Activated naive CD8-positive, alpha-beta T cell (primary cell): ENCODE data around the gene SPATA32.

ENCODE experiments used
- H3K27ac Mint-ChIP-seq: one replicate; pipeline ENCODE4 v1.8.0; 2021; ENCODE audit warnings: mixed read lengths
- H3K27me3 Mint-ChIP-seq: one replicate; pipeline ENCODE4 v1.8.0; 2021; ENCODE audit warnings: mixed read lengths
- H3K36me3 Mint-ChIP-seq: one replicate; pipeline ENCODE4 v1.8.0; 2021; ENCODE audit warnings: mixed read lengths
- H3K4me1 Mint-ChIP-seq: one replicate; pipeline ENCODE4 v1.8.0; 2021; ENCODE audit warnings: low read depth, mixed read lengths
- H3K4me3 Mint-ChIP-seq: one replicate; pipeline ENCODE4 v1.8.0; 2021; ENCODE audit warnings: mild to moderate bottlenecking, mixed read lengths
- H3K9me3 Mint-ChIP-seq: one replicate; pipeline ENCODE4 v1.8.0; 2021; ENCODE audit warnings: low read depth, mixed read lengths

Gene SPATA32

DNA sequence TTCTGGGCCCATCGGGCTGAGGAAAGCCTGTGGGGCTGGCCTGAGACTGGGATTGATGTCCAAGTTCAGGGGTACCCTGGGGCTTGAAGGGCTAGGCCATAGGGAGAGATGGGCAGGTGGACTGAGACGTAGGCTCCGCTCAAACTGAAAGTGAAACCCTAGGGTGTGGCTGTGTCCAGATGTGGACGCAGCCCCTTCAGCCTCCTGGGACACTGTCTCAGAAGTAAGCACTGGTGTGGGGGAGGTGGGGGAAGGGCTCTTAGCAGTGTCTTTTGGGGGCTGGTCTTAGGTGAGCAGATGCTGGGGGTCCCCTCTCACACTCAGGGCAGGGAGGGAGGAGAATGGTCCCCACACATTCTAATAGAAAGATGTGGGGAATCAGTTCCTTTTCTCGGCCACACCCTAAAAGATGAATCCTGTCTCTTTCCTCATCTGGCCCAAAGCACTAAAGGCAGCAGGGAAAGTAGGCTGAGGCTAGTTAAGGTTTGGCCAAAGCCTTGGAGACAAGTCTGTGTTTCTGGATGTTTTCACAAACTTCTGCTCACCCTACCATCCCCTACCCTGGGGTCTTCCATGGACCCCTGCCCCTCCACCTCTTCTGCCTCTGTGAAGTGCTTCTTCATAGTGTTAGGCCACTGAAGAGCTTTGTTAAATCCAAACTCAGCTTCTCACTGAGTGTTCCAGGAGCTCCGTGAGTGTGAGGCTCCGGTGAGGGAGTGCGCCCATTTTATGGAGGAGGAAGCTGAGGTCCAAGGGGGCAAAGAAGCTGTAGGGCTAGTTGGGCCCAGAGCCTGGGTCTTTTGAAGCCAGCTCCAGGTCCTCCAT lies 34.6 kb downstream of the SPATA32 start:
- H3K9me3 Mint-ChIP-seq, result no peaks in the 10 kb centered on the region
- peaks cover 2% of the 10 kb centered on the region for H3K36me3 Mint-ChIP-seq
- no peaks in the 10 kb centered on the region for H3K27me3 Mint-ChIP-seq
- peak overlapping the region; percentile 91 for H3K4me3 Mint-ChIP-seq
- H3K27ac Mint-ChIP-seq, result peak overlapping the region; percentile 99
- peaks cover 80% of the 10 kb centered on the region for H3K4me1 Mint-ChIP-seq

DNA sequence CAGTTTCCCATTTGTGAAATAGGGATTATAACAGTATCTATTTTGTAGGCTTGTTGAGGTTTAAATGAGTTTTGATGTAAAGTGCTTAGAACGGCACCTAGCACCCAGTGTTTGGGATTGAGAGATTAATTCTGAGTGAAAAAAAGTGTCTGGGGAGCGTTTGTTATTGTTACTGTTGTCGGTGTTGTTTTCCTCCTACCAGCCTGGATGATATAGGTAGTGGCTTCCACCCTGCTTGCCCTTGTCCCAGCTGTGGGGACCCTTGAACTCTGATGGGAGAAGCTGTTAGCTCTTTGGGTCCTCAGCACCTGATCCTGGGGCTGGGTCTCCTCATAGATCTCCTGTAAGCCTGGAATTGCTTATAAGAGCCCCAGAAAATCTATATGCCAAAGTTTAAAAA lies 35.3 kb downstream of the SPATA32 start:
- Mint-ChIP-seq H3K4me3 (peak overlapping the region; percentile 91), H3K27ac (peak overlapping the region; percentile 99), H3K9me3 (no peaks in the 10 kb centered on the region), H3K27me3 (no peaks in the 10 kb centered on the region), H3K36me3 (peaks cover 2% of the 10 kb centered on the region), H3K4me1 (peaks cover 72% of the 10 kb centered on the region)

DNA sequence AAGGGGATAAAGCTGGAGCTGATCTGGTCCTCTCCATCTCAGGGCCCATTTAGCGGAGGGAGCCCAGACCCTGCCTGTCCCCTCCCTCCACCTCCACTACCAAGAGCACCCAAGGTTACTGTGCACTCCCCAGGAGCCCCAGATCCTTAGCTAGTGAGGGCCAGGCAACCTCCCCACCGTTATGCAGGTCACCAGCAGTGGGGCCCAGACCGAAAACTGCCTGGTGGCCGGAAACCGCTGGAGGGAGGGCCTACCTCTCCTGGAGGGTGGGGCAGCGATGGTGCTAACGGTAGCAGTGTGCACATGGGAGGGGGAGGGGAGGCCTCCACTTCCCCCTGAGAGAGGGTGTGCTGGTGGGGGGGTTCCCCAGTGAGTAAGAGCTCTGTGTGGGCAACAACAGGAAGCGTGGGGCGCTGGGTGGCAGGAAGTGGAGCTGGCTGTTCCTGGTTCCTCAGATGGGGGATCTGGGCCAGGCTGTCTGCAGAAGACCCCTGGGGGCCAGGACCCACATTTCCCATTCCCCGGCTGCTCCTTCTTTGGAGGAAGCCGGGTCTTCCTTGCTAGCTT lies 35.8 kb downstream of the SPATA32 start:
- Mint-ChIP-seq H3K27ac (peak overlapping the region; percentile 99), H3K4me3 (peak overlapping the region; percentile 91), H3K9me3 (no peaks in the 10 kb centered on the region), H3K27me3 (no peaks in the 10 kb centered on the region), H3K4me1 (peaks cover 67% of the 10 kb centered on the region), H3K36me3 (peaks cover 2% of the 10 kb centered on the region)

DNA sequence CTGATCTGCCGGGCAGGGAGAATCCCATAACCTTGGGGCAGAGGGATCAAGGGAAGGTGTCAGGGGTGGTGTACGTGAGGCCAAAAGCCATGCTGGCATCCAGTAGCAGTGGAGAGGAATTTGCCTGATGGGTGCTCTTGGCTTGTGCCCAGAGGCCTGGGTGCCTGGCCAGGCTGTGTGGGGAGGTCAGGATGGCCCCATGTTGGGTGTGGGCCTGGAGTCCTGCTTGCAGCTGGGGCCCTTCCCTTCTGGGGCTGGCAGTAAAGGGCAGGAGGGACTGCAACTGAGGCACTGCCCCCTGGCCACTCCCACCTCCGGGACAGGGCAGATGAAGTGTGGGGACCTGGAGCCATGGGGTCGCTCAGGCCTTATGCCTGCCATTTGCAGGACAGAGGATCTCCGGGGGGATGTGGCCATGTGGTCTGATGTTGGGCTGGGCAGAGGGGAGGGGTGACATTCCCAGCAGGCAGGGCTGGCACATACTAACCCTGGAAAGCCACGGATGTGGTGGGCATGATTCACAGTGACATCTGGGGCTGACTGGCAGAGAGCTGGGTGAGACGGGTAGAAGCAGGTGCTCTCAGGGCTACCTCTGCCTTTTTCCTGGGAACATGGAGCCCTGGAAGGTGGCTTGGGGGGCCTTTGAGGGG lies 36.7 kb downstream of the SPATA32 start:
- peak overlapping the region; percentile 91 for H3K4me3 Mint-ChIP-seq
- no peaks in the 10 kb centered on the region for H3K9me3 Mint-ChIP-seq
- H3K36me3 Mint-ChIP-seq, result peaks cover 2% of the 10 kb centered on the region
- H3K27ac Mint-ChIP-seq, result peak overlapping the region; percentile 99
- no peaks in the 10 kb centered on the region for H3K27me3 Mint-ChIP-seq
- H3K4me1 Mint-ChIP-seq, result peaks cover 67% of the 10 kb centered on the region

DNA sequence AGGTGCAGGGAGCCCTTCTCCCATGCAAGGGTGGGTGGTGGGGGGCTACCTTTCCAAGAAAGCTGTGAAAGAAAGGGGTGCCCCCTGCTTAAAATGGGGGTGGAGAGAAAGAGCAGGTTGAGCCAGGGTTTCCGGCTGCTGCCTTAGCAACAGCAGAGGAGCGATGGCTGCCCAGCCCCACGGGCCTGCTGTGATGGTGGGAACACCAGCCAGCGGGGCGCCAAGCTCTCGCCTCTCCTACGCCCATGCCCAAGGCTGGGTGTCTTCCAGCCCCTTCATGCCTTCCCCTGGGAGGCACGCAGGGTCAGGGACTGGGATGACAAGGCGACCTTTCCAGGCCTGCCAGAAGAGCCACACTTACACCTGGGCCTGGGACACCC lies 37.2 kb downstream of the SPATA32 start:
- Mint-ChIP-seq H3K4me3 (peak overlapping the region; percentile 91), H3K9me3 (no peaks in the 10 kb centered on the region), H3K36me3 (peaks cover 2% of the 10 kb centered on the region), H3K4me1 (peaks cover 67% of the 10 kb centered on the region), H3K27me3 (no peaks in the 10 kb centered on the region), H3K27ac (peak overlapping the region; percentile 99)

DNA sequence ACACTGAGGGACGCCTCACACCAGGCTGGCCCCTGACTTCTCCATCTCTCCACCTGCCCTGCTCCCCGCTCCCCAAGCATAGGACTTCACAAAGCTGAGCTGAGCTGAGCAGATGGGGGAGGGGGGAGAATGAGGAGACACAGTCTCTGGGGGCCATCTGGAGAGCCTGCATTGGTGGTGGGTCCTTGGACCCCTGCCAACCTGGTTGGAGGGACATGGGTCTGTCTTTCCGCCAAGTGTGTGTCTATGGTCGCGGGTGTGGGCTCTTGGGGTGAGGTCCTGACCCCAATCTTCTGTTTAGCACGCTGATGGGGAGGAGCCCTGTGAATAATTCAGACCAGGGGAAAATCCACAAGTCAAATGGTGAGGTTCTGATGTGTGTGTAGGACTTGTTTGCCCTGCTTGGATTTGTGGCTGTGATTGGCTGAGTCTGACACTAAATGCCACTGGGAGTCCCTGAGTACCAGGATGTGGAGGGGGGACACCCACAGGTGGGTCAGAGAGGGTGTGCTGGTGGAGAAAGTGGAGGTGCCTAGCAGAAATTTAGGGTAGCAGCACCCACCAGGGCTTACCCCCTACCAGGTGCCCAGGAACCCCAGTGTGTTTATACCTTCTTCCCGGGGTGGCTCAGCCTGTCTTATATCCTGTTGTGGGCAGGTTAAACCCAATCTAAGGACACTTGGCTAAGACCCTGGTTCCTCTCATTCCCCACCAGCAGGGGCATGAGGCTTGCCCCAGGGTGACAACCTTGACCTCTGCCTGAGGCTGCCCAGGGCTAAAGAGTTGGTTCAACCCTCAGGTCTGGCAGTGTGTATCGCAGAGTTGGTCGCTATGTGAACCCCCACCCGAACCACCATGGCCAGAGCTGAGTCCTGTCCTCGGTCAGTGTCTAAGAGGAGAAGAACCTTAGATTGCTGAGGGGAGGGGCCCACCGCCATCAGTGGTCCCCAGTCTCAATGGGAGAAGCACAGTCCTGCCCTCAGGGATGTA lies 38.1 kb downstream of the SPATA32 start:
- H3K27ac Mint-ChIP-seq, result peak overlapping the region; percentile 99
- peak overlapping the region; percentile 91 for H3K4me3 Mint-ChIP-seq
- H3K9me3 Mint-ChIP-seq, result no peaks in the 10 kb centered on the region
- peaks cover 70% of the 10 kb centered on the region for H3K4me1 Mint-ChIP-seq
- H3K36me3 Mint-ChIP-seq, result peaks cover 2% of the 10 kb centered on the region
- H3K27me3 Mint-ChIP-seq, result no peaks in the 10 kb centered on the region

DNA sequence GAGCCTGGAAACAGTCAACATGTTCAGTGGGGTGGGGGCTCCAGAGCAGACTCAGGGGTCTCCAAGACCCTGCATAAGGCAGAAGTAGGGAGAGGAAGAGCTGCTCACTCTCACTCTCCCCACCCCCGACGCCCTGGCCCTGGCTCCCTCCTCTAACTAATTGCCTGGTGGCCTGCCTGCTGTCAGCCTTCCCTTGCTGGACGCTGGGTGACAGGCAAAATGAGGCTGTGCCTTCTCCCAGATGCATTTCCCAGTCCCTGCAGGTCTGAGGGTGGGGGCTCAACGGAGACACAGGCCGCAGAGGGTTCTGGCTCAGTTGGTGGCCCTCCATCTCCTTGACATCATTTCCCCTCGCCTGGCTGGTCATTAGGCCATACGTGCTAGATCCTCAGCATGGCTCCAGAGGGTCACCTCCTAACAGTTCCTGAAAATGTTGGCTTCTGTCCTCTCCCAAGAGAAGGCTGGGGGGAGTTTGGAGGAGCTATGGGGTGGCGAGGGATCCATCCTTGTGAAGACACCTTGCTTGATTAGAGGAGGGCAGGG lies 38.8 kb downstream of the SPATA32 start:
- Mint-ChIP-seq H3K4me1 (peaks cover 65% of the 10 kb centered on the region), H3K9me3 (no peaks in the 10 kb centered on the region), H3K27me3 (no peaks in the 10 kb centered on the region), H3K36me3 (peaks cover 2% of the 10 kb centered on the region), H3K27ac (peak overlapping the region; percentile 99), H3K4me3 (peak overlapping the region; percentile 91)

DNA sequence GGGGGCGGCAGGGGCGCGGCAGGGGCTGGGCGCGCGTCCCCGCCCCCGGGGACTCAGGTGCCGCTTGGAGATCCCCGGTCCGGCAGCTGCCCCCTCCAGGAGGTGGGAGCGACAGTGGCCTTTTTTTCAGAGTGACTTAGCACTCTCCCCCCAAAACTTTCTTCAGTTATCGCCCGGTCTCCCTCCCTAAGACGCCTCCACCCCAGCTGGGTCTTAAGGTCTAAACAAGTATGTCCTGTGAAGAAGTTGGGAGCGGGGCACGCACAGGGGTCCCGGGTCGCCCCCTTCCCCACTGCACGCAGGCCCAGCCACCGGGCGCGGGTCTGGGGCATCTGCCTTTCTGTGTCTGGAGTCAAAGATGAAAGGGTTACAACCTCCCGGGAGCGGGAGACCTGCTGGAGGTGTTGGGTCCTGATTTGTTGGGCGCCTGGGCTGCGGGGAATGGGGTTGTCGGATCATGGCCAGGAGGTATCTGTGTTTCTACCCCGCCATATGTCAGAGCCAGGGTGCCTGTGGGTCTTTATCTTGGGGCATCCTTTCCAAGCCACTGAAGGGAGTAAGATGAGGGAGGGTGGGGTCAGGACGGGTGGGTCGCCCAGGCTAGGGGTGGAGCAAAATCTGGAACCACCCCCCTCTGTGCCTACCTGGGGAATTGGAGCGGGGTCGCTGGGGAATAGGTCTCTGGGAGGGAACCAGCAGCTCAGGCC lies 39.5 kb downstream of the SPATA32 start:
- peaks cover 2% of the 10 kb centered on the region for H3K36me3 Mint-ChIP-seq
- peaks cover 60% of the 10 kb centered on the region for H3K4me1 Mint-ChIP-seq
- no peaks in the 10 kb centered on the region for H3K9me3 Mint-ChIP-seq
- peak overlapping the region; percentile 99 for H3K27ac Mint-ChIP-seq
- no peaks in the 10 kb centered on the region for H3K27me3 Mint-ChIP-seq
- peak overlapping the region; percentile 91 for H3K4me3 Mint-ChIP-seq

DNA sequence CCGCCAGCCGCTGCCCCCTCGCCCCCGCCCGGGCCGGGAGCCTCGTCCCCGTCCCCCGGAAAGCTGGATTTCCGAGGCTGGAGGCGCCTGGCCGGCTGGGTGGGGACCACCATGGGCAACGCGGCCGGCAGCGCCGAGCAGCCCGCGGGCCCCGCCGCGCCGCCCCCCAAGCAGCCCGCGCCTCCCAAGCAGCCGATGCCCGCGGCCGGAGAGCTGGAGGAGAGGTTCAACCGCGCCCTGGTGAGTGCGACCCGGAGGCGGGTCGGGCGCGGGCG lies 39.9 kb downstream of the SPATA32 start:
- no peaks in the 10 kb centered on the region for H3K27me3 Mint-ChIP-seq
- no peak overlapping the region for H3K27ac Mint-ChIP-seq
- H3K36me3 Mint-ChIP-seq, result peaks cover 2% of the 10 kb centered on the region
- H3K4me1 Mint-ChIP-seq, result peaks cover 56% of the 10 kb centered on the region
- no peak overlapping the region for H3K4me3 Mint-ChIP-seq
- H3K9me3 Mint-ChIP-seq, result no peaks in the 10 kb centered on the region

DNA sequence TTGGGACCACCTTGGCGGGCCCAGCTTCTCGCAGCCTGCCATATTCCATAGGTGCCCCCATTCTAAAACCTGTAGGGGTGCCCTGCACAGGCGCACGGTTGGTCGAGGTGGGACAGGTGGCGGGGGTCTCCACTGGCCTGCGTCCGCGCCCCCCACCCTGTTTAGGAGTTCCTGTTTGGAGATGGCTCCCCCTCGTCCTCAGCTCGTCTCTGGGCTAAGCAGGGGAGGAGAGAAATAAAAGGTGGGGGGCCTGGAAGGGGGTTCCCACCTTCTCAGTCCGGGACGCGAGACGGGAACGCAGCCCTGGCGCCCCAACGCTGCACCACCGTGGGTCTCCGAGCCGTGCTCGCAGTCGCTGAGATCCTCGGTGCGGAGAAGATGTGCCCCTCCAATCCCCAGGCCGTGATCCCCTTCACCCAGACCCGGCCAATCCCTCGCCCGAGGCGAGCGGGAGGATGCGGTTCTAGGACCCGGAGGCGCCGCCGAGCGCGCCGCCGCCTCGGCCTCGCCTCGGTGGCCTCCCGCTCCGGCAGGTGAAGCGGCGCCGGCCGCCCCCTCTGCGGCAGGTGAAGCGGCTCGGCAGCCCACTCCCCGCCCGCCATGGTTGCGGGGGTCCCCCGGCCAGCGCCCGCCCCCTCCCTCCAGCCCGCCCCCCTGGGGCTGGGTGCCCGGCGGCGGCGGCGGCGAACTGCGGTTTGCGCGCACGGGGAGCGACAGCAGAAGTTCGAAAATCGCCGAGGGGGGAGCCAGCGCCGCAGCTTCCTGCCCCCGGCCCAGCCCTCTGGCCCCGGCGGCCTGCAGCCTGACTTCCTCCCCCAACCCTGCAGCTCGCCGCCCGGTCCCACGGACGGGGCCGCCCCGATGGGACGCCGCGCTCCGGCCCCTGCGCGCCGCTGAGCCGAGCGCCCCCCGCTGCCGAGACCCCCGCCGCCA lies 40.5 kb downstream of the SPATA32 start, which contains the start of gene FMNL1:
TSS of gene FMNL1 (plus strand) at position 805 of the 933 bp plus-strand sequence. CDS start 240 bp downstream, outside the sequence.
- peaks cover 55% of the 10 kb centered on the region for H3K4me1 Mint-ChIP-seq
- H3K27ac Mint-ChIP-seq, result peak within 1 kb of the TSS; percentile 99
- H3K9me3 Mint-ChIP-seq, result no peaks in the 10 kb centered on the region
- H3K36me3 Mint-ChIP-seq, result peaks cover 2% of the 10 kb centered on the region
- H3K4me3 Mint-ChIP-seq, result peak within 1 kb of the TSS; percentile 91
- H3K27me3 Mint-ChIP-seq, result no peaks in the 10 kb centered on the region

DNA sequence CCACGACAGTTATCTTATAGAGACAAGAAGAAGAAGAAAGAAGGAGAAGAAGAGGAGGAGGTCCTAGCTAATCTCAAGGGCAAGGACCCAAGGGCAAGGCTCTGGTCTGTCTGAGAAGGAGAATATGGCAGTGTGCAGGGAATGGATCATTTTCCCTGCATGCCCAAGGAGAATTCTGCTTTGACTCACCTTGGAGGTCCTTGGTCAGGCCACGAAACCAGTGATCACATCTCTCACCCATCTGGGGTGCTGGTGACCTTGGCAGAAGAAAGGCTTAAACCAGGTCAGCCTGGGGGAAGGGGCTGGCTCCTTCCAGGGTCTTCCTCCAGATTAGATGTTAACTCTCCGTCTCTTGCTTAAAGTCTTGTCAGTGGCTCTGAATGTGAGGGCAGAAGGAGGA lies 41.8 kb downstream of the SPATA32 start:
- Mint-ChIP-seq H3K9me3 (no peaks in the 10 kb centered on the region), H3K4me3 (peak overlapping the region; percentile 88), H3K27ac (peak overlapping the region; percentile 86), H3K36me3 (no peaks in the 10 kb centered on the region), H3K4me1 (peaks cover 45% of the 10 kb centered on the region), H3K27me3 (no peaks in the 10 kb centered on the region)

DNA sequence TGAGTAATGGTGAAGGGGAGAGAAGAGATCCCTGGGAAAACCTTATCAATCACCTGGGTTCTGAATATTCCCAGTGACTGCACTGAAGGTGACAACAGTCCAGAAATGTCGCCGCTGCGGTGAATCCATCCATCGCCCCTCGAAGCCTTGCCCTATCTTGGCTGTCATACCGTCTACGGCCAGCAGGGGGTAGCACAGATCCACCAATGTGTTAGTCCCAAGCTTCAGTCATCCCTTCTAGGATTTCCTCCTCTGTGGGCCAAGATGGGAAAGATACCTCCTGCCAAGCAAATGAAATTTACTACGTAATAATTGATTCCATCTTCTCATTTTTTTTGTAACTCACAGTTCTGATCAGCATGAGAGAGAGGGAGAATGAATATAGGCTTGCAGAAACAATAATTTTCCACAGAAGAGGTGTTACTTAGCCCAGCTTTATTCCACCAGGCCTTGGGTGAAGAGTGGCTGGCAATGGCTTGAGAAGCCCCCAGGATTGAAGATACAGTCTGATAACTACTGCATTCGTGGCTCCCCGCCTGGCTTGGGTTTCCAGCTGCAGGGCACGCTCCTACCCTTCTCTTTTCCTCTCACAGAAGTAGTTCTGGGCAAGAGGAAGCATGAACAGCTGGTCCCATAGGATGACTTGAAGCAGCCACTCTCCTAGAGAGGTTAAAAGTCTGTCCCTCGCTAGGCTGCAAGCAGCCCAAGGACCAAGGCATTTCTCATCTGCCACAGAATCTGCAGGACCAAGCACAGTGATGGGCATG lies 42.8 kb downstream of the SPATA32 start:
- H3K9me3 Mint-ChIP-seq, result no peaks in the 10 kb centered on the region

More for the DNA sequence above, 42.8 kb downstream of the SPATA32 start:
- H3K27me3 Mint-ChIP-seq, result no peaks in the 10 kb centered on the region
- peak overlapping the region; percentile 86 for H3K27ac Mint-ChIP-seq
- H3K4me3 Mint-ChIP-seq, result peak overlapping the region; percentile 88
- peaks cover 37% of the 10 kb centered on the region for H3K4me1 Mint-ChIP-seq
- no peaks in the 10 kb centered on the region for H3K36me3 Mint-ChIP-seq
